ENCODE results near the gene AMY2B. TPM values are rescaled to one million over a fixed set of nuclear protein-coding genes. Genes with fewer than 3 reads are reported as not detected.
"Not testable (repeated sequence)": the region's sequence is repeated elsewhere in the genome, so short reads cannot be mapped to it uniquely, and the experiment has no call there.

Gene AMY2B
- total RNA-seq: 2.4 to 8.8 TPM (median 2.6 TPM) in 3 replicates
- long read RNA-seq: 0 reads

GRCh38 chr1:103571289-103571688 is at the start of gene AMY2B:
AMY2B (plus strand) TSS chr1:103571589; CDS start chr1:103571603, 14 bp downstream.
- H3K27me3 Mint-ChIP-seq (ENCODE audit: low read depth); H3K36me3 Mint-ChIP-seq (ENCODE audit: low read depth); H3K27ac Mint-ChIP-seq (ENCODE audit: unreplicated experiment); H3K9me3 Mint-ChIP-seq (ENCODE audit: low read depth); H3K4me1 Mint-ChIP-seq (ENCODE audit: low read depth); DNase-seq (ENCODE audit: low spot score); H3K4me3 Mint-ChIP-seq (ENCODE audit: unreplicated experiment): not testable (repeated sequence)

GRCh38 chr1:103523346-103523745 is 48.0 kb upstream of the AMY2B start:
- peaks cover 34% of the 10 kb centered on the region for H3K4me1 Mint-ChIP-seq (ENCODE audit: low read depth)
- peaks cover 2% of the 10 kb centered on the region for H3K36me3 Mint-ChIP-seq (ENCODE audit: low read depth)
- no peak overlapping the region for H3K27ac Mint-ChIP-seq (ENCODE audit: unreplicated experiment)
- DNase-seq (ENCODE audit: low spot score): no peak
- H3K4me3 Mint-ChIP-seq (ENCODE audit: unreplicated experiment): no peak overlapping the region
- no peaks in the 10 kb centered on the region for H3K27me3 Mint-ChIP-seq (ENCODE audit: low read depth)
- TF ChIP-seq CTCF (IDR thresholded peaks at IDR 0.05): no peak
- H3K9me3 Mint-ChIP-seq (ENCODE audit: low read depth): no peaks in the 10 kb centered on the region

GRCh38 chr1:103525114-103525606 is 46.2 kb upstream of the AMY2B start:
- no peak for TF ChIP-seq CTCF (IDR thresholded peaks at IDR 0.05)
- H3K27me3 Mint-ChIP-seq (ENCODE audit: low read depth): no peaks in the 10 kb centered on the region
- H3K27ac Mint-ChIP-seq (ENCODE audit: unreplicated experiment): peak overlapping the region; percentile 85
- H3K4me1 Mint-ChIP-seq (ENCODE audit: low read depth): peaks cover 38% of the 10 kb centered on the region
- H3K4me3 Mint-ChIP-seq (ENCODE audit: unreplicated experiment): peak overlapping the region; percentile 74
- no peak for DNase-seq (ENCODE audit: low spot score)
- H3K9me3 Mint-ChIP-seq (ENCODE audit: low read depth): no peaks in the 10 kb centered on the region
- peaks cover 9% of the 10 kb centered on the region for H3K36me3 Mint-ChIP-seq (ENCODE audit: low read depth)

GRCh38 chr1:103525607-103526507 is 45.5 kb upstream of the AMY2B start, which contains the start of gene RNPC3:
RNPC3 (plus strand) TSS chr1:103525699; CDS start chr1:103526071, 372 bp downstream.
- peak; percentile 54 for TF ChIP-seq CTCF (IDR thresholded peaks at IDR 0.05)
- H3K9me3 Mint-ChIP-seq (ENCODE audit: low read depth): no peaks in the 10 kb centered on the region
- peak; percentile 89 for DNase-seq (ENCODE audit: low spot score)
- H3K27ac Mint-ChIP-seq (ENCODE audit: unreplicated experiment): peak within 1 kb of the TSS; percentile 99
- peaks cover 38% of the 10 kb centered on the region for H3K4me1 Mint-ChIP-seq (ENCODE audit: low read depth)
- peaks cover 11% of the 10 kb centered on the region for H3K36me3 Mint-ChIP-seq (ENCODE audit: low read depth)
- peak within 1 kb of the TSS; percentile 99 for H3K4me3 Mint-ChIP-seq (ENCODE audit: unreplicated experiment)
- H3K27me3 Mint-ChIP-seq (ENCODE audit: low read depth): no peaks in the 10 kb centered on the region

GRCh38 chr1:103527331-103527730 is 44.1 kb upstream of the AMY2B start:
- no peaks in the 10 kb centered on the region for H3K9me3 Mint-ChIP-seq (ENCODE audit: low read depth)
- DNase-seq (ENCODE audit: low spot score): no peak
- no peak for TF ChIP-seq CTCF (IDR thresholded peaks at IDR 0.05)
- H3K36me3 Mint-ChIP-seq (ENCODE audit: low read depth): peaks cover 15% of the 10 kb centered on the region
- H3K27me3 Mint-ChIP-seq (ENCODE audit: low read depth): no peaks in the 10 kb centered on the region
- H3K4me3 Mint-ChIP-seq (ENCODE audit: unreplicated experiment): peak overlapping the region; percentile 99
- H3K27ac Mint-ChIP-seq (ENCODE audit: unreplicated experiment): no peak overlapping the region
- H3K4me1 Mint-ChIP-seq (ENCODE audit: low read depth): peaks cover 47% of the 10 kb centered on the region

All from chondrocyte (in vitro differentiated cells).